HK-2 (cell line): Measurements from ENCODE around the gene VAV2.

ENCODE experiments used
- DNase-seq: peaks from one replicate; pipeline ENCODE4 v3.0.0-alpha.2; 2018; ENCODE audit not compliant: unreplicated experiment

VAV2 gene

GRCh38 chr9:133797406-133798105 lies 194.6 kb downstream of the VAV2 start:
- DNase-seq, result no peak

GRCh38 chr9:133796562-133796961 lies 195.6 kb downstream of the VAV2 start:
- no peak for DNase-seq

- no peak for DNase-seq
Observed at GRCh38 chr9:133795049-133795448, 197.1 kb downstream of the VAV2 start.

- no peak for DNase-seq
Observed at GRCh38 chr9:133794016-133794760, 197.9 kb downstream of the VAV2 start.

- no peak for DNase-seq
Observed at GRCh38 chr9:133793471-133793870, 198.7 kb downstream of the VAV2 start.

GRCh38 chr9:133792721-133793470 lies 199.2 kb downstream of the VAV2 start:
- peak; percentile 65 for DNase-seq

- no peak for DNase-seq
Observed at GRCh38 chr9:133791735-133792649, 200.1 kb downstream of the VAV2 start.

- DNase-seq, result no peak
Observed at GRCh38 chr9:133791069-133791468, 201.1 kb downstream of the VAV2 start.

- DNase-seq, result no peak
Observed at GRCh38 chr9:133789778-133790177, 202.3 kb downstream of the VAV2 start.

- no peak for DNase-seq
Observed at GRCh38 chr9:133788819-133789717, 203.1 kb downstream of the VAV2 start.

GRCh38 chr9:133788045-133788818 lies 203.9 kb downstream of the VAV2 start:
- no peak for DNase-seq

GRCh38 chr9:133787754-133788025 lies 204.4 kb downstream of the VAV2 start:
- DNase-seq, result no peak

- DNase-seq, result no peak
Observed at GRCh38 chr9:133786907-133787753, 205.0 kb downstream of the VAV2 start.

GRCh38 chr9:133786371-133786753 lies 205.8 kb downstream of the VAV2 start:
- DNase-seq, result no peak

GRCh38 chr9:133785753-133786370 lies 206.3 kb downstream of the VAV2 start:
- DNase-seq, result no peak

- no peak for DNase-seq
Observed at GRCh38 chr9:133784731-133785561, 207.2 kb downstream of the VAV2 start.

GRCh38 chr9:133783331-133783731 lies 208.8 kb downstream of the VAV2 start:
- no peak for DNase-seq
